PC-9 (cell line): ENCODE measurements around the gene PRAMEF1.

Source experiments
- EZH2 ChIP-seq: fragments of 200-600 bp; sonication (generic); IDR thresholded peaks from 2 replicates; pipeline ENCODE4 v1.8.0; 2017; ENCODE audit warnings: antibody characterized with exemption, low read depth
- TF ChIP-seq, protein P1 (sequence below): fragments of 200-600 bp; sonication (generic); conservative IDR thresholded peaks from 2 replicates; pipeline ENCODE4 v1.6.1; 2017; ENCODE audit warnings: mixed run types, antibody characterized with exemption, mild to moderate bottlenecking, moderate library complexity

DNA sequence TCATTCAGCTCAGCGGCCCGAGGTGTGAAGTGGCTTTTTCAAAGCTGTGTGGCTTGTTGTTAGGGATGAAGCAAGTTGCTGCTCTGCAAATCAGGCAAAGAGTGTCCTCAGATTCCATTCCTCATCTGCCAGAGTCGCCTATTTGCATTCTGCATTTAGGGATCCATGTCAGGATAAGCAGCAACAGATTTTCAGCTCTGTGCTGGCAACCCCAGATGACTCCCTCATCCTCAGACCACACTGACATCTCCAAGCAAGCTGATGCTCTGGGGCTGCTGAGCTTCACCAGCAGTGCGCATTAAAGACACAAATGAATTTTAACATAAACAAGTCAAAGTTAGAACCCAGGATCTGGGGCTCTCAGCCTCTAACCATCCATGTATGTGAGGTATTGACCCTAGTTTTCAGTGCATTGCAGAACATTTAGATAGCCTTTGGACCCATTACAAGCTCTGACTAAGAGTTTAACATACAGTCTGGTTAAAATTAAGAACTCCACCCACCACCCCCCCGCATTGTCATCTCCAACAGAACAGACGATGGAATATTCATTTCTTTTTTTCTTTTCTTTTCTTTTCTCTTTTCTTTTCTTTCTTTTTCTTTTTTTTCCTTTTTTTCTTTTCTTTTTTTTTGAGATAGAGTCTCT lies 34.3 kb upstream of the PRAMEF1 start:
- TF ChIP-seq, protein P1, sequence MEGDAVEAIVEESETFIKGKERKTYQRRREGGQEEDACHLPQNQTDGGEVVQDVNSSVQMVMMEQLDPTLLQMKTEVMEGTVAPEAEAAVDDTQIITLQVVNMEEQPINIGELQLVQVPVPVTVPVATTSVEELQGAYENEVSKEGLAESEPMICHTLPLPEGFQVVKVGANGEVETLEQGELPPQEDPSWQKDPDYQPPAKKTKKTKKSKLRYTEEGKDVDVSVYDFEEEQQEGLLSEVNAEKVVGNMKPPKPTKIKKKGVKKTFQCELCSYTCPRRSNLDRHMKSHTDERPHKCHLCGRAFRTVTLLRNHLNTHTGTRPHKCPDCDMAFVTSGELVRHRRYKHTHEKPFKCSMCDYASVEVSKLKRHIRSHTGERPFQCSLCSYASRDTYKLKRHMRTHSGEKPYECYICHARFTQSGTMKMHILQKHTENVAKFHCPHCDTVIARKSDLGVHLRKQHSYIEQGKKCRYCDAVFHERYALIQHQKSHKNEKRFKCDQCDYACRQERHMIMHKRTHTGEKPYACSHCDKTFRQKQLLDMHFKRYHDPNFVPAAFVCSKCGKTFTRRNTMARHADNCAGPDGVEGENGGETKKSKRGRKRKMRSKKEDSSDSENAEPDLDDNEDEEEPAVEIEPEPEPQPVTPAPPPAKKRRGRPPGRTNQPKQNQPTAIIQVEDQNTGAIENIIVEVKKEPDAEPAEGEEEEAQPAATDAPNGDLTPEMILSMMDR = no peak
- no peak for TF ChIP-seq EZH2
